ENCODE results near the gene GCAT. TPM values are rescaled to one million over a fixed set of nuclear protein-coding genes. Genes with fewer than 3 reads are reported as not detected.

Gene GCAT
- total and polyA plus RNA-seq, 10 of the 15 experiments (the other 5 are each of a cell fraction or from before 2014, with no cell fraction given) = 0.95 to 34.3 (median 15.3) TPM

- FAIRE-seq (no peak), ATAC-seq (no peak), DNase-seq (ENCODE audit: low read depth, low spot score) (no peak)
- H3K4me2 ChIP-seq (ENCODE audit: control insufficient read depth, insufficient read depth) = no peak overlapping the region
- 94% methylated on average over 3 of the region's 3 CpGs for WGBS (ENCODE audit: insufficient coverage, insufficient replicate concordance, low lambda C conversion rate, missing lambda C conversion rate)
- POLR2A ChIA-PET = no interaction called here
- SMC1A ChIA-PET (ENCODE audit: uncharacterized antibody, unreplicated experiment) = no interaction called here
- no peaks in the 10 kb centered on the region for H3K27me3 ChIP-seq (replicated peaks in 1 of 2; ENCODE audit: control insufficient read depth in 2 of 2, insufficient read depth in 2 of 2, low read length in 1 of 2)
- no TSS peak for BruUV-seq (replicated peaks)
- no peak overlapping the region for H2AFZ ChIP-seq (ENCODE audit: control insufficient read depth, low read depth, low read length)
- H4K20me1 ChIP-seq (ENCODE audit: control insufficient read depth, insufficient read depth) = no peaks in the 10 kb centered on the region
- no peak overlapping the region for H3K4me3 ChIP-seq
- no peak overlapping the region for H3K9ac ChIP-seq (ENCODE audit: control insufficient read depth, insufficient read depth, low read length)
- in situ Hi-C loops (cut with MboI) = no loop called here
- H3K27ac ChIP-seq (ENCODE audit: control insufficient read depth, insufficient read depth) = no peak overlapping the region
- no peaks in the 10 kb centered on the region for H3K79me2 ChIP-seq (ENCODE audit: control insufficient read depth, insufficient read depth, low read length)
- CTCF ChIA-PET = no interaction called here
- H3K9me3 ChIP-seq (replicated peaks; ENCODE audit: control insufficient read depth, insufficient read depth, low read length) = no peaks in the 10 kb centered on the region
- no peaks in the 10 kb centered on the region for H3K4me1 ChIP-seq (ENCODE audit: control insufficient read depth, insufficient read depth, low read length)
- TF ChIP-seq NR2F1 (conservative IDR thresholded peaks at IDR 0.05) = no peak
- no peak for TF ChIP-seq ATF3 (IDR thresholded peaks at IDR 0.05; ENCODE audit: borderline replicate concordance, extremely low read depth, low read depth, low read length)
- no peak for TF ChIP-seq NFYB (IDR thresholded peaks at IDR 0.05; ENCODE audit: insufficient read depth, low read depth, low read length)
- intact Hi-C loops (cut with micrococcal nuclease; ENCODE audit: unreplicated experiment) = no loop called here
- RAD21 ChIA-PET (ENCODE audit: unreplicated experiment) = no interaction called here
- peaks cover 5 to 14% of the 10 kb centered on the region in 2 experiments; a peak in 3 of 4 replicates for H3K36me3 ChIP-seq (ENCODE audit: control insufficient read depth in 2 of 2, insufficient read depth in 2 of 2, low read length in 1 of 2)
These were observed 47.6 kb upstream of the GCAT start for GRCh38 chr22:37760152-37760551.

GRCh38 chr22:37762389-37762836, 45.3 kb upstream of the GCAT start:
- Histone ChIP-seq H4K20me1 (ENCODE audit: control insufficient read depth, insufficient read depth) (no peaks in the 10 kb centered on the region), H3K4me2 (ENCODE audit: control insufficient read depth, insufficient read depth) (no peak overlapping the region), H3K9me3 (replicated peaks; ENCODE audit: control insufficient read depth, insufficient read depth, low read length) (no peaks in the 10 kb centered on the region), H3K79me2 (ENCODE audit: control insufficient read depth, insufficient read depth, low read length) (no peaks in the 10 kb centered on the region), H3K4me1 (ENCODE audit: control insufficient read depth, insufficient read depth, low read length) (no peaks in the 10 kb centered on the region), H3K36me3 (ENCODE audit: control insufficient read depth in 2 of 2, insufficient read depth in 2 of 2, low read length in 1 of 2) (peaks cover 3 to 7% of the 10 kb centered on the region in 2 experiments; a peak in 3 of 4 replicates), H3K4me3 (no peak overlapping the region), H3K27me3 (replicated peaks in 1 of 2; ENCODE audit: control insufficient read depth in 2 of 2, insufficient read depth in 2 of 2, low read length in 1 of 2) (no peaks in the 10 kb centered on the region), H2AFZ (ENCODE audit: control insufficient read depth, low read depth, low read length) (no peak overlapping the region), H3K27ac (ENCODE audit: control insufficient read depth, insufficient read depth) (no peak overlapping the region), H3K9ac (ENCODE audit: control insufficient read depth, insufficient read depth, low read length) (no peak overlapping the region)
- WGBS (ENCODE audit: insufficient coverage, insufficient replicate concordance, low lambda C conversion rate, missing lambda C conversion rate) = 41% methylated on average over 9 of the region's 10 CpGs
- no peak for FAIRE-seq
- intact Hi-C loops (cut with micrococcal nuclease; ENCODE audit: unreplicated experiment) (no loop called here), in situ Hi-C loops (cut with MboI) (no loop called here)
- ChIA-PET SMC1A (ENCODE audit: uncharacterized antibody, unreplicated experiment) (interaction anchor here (0.5 kb wide), 1 partner anchor 477 kb away, joined by 3 read pairs; no protein-coding TSS in a partner anchor), POLR2A (no interaction called here), CTCF (no interaction called here), RAD21 (ENCODE audit: unreplicated experiment) (interaction anchor here (0.6 kb wide), 1 partner anchor 54 kb away, joined by 4 read pairs; no protein-coding TSS in a partner anchor)
- TF ChIP-seq STAT3 (IDR thresholded peaks at IDR 0.05; ENCODE audit: low read depth, low read length) (no peak), PAX8 (IDR thresholded peaks at IDR 0.05) (no peak), POU2F2 (IDR thresholded peaks at IDR 0.05; ENCODE audit: borderline replicate concordance, low read depth, low read length) (no peak), SREBF2 (IDR thresholded peaks at IDR 0.05; ENCODE audit: low read length) (no peak), SUZ12 (IDR thresholded peaks at IDR 0.05; ENCODE audit: unreplicated experiment) (no peak), IRF5 (IDR thresholded peaks at IDR 0.05; ENCODE audit: borderline replicate concordance) (no peak), DPF2 (IDR thresholded peaks at IDR 0.05) (no peak), BHLHE40 (IDR thresholded peaks at IDR 0.05; ENCODE audit: borderline replicate concordance in 1 of 2, low read depth in 2 of 2, low read length in 1 of 2) (no peak), HDAC2 (IDR thresholded peaks at IDR 0.05) (no peak), ZNF274 (IDR thresholded peaks at IDR 0.05; ENCODE audit: insufficient read depth, insufficient read length) (no peak), MYC (IDR thresholded peaks at IDR 0.05; ENCODE audit: insufficient read depth, insufficient read length, insufficient replicate concordance, low read length, severe bottlenecking) (no peak), IRF3 (IDR thresholded peaks at IDR 0.05) (no peak)
- DNase-seq (ENCODE audit: low read depth, low spot score) = no peak
- no TSS peak for BruUV-seq (replicated peaks)
- no peak for ATAC-seq

All from GM12878 (cell line).